NCI-H460 (cell line): Measurements from ENCODE around the gene LARP1. TPM values are rescaled to one million over a fixed set of nuclear protein-coding genes. Genes with fewer than 3 reads are reported as not detected.
"Not testable (repeated sequence)": the region's sequence is repeated elsewhere in the genome, so short reads cannot be mapped to it uniquely, and the experiment has no call there.

Experiments used
- DNase-seq: peaks from one replicate; pipeline ENCODE4 v3.0.0-alpha.2; 2016; ENCODE audit warnings: low read depth; ENCODE audit errors: extremely low read depth
- polyA plus RNA-seq: library from polyadenylated mRNA; depleted of rRNA; stranded (reverse); fragments of >200 nt; gene quantifications from 2 replicates; pipeline ENCODE4 v1.2.3, GENCODE V29; 2014; cell fraction: nucleus; rRNA removed
- total RNA-seq: library from RNA; depleted of rRNA; stranded (reverse); fragments of >200 nt; shearing (Covaris generic); gene quantifications from 2 replicates; pipeline ENCODE4 v1.2.3, GENCODE V29; 2014; rRNA removed

LARP1 gene
- total RNA-seq: 79.8 and 86.0 TPM in 2 replicates
- polyA plus RNA-seq: 98.0 and 99.8 TPM in 2 replicates

DNA sequence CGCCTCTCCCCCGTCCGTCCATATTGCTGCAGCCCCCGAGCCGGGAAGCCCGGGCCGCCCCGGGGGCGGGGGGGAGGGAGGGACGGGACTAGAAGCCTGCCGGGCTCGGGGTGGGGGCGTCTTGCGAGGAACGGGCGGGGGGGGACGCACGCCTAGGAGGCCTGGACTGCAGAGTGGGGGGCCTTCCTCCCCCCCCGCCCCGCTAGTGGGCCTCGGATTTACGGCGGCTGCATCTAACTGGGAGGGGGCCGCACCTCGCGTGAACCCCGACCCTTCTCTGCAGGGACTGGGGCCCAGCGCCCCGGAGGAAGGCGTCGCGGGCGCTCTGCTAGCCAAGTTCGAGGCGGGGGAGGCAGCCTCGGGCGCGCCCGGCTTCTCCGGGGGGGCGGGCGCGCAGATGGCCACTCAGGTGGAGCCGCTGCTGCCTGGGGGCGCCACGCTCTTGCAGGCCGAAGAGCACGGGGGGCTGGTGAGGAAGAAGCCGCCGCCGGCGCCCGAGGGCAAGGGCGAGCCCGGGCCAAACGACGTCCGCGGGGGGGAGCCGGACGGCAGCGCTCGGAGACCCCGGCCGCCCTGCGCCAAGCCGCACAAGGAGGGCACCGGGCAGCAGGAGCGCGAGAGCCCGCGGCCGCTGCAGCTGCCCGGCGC lies at the start of gene LARP1:
Gene LARP1, plus strand, starts transcription at position 17 of the 648 bp plus-strand sequence. Its CDS starts 381 bp downstream, at position 398.
- DNase-seq: no peak

DNA sequence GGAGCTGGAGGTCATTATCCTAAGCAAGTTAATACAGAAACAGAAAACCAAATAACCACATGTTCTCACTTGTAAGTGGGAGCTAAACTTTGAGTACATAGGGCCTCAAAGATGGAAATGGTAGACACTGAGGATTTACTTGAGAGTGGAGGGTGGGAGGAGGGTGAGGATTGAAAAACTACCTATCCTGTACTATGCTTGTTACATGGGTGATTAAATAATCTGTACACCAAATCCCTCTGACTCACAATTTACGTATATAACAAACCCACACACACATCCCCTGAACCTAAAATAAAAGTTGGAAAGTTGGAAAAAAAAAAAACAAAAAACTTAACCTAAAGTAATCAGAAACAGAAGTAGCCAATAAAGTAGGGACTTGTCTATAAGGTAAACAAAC lies 48.8 kb upstream of the LARP1 start:
- no peak for DNase-seq

DNA sequence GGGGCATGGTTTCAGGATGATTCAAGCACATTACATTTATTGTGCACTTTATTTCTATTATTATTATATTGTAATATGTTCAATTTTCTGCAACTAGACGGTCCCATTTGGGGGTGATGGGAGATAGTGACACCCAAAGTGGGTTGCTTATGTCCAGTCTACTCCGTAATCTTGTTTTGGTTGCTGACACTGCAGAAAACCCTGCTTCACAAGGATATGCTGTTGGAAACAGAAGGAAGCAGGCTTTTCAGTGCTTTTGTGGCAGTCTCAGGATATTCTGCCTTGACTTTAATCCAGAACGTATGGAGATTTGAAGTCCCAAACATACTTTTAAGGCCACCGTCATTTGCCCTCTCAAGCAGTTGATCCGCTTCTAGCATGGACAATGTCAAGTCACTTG lies 47.5 kb upstream of the LARP1 start:
- DNase-seq: no peak

DNA sequence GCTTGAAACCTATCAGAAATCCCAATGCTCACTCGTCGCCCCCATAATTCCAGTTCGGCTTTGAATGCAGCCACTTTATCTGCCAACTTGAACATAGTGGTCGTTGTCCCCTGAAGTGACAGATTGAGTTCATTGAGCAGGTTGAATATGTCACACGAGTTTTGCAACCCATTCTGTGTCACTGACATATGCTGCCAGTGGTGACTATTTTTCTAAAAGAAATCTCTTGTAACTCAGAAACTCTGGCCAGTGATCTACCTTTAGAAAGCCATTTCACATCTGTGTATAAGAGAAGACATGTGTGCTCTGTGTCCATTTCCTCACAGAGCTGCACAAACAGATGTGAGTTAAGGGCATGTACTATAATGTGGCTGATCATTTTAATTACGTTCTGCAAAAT lies 47.0 kb upstream of the LARP1 start:
- no peak for DNase-seq

DNA sequence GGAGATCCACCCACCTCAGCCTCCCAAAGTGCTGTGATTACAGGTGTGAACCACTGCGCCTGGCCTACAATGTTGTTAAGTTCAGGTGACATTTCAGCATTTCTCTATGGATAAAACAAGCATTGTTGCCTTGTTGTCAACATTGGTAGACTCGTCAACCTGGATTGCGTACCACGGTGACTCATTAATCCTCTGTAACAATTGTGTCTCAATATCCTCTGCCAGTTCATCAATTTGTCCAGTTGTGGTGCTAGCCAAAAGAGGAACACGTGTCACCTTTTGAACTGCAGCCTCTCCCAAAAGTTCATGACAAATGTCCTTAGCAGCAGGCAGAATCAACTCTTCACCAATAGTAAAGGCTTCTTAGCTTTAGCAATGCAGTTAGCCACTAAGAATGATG lies 46.3 kb upstream of the LARP1 start:
- DNase-seq: no peak

DNA sequence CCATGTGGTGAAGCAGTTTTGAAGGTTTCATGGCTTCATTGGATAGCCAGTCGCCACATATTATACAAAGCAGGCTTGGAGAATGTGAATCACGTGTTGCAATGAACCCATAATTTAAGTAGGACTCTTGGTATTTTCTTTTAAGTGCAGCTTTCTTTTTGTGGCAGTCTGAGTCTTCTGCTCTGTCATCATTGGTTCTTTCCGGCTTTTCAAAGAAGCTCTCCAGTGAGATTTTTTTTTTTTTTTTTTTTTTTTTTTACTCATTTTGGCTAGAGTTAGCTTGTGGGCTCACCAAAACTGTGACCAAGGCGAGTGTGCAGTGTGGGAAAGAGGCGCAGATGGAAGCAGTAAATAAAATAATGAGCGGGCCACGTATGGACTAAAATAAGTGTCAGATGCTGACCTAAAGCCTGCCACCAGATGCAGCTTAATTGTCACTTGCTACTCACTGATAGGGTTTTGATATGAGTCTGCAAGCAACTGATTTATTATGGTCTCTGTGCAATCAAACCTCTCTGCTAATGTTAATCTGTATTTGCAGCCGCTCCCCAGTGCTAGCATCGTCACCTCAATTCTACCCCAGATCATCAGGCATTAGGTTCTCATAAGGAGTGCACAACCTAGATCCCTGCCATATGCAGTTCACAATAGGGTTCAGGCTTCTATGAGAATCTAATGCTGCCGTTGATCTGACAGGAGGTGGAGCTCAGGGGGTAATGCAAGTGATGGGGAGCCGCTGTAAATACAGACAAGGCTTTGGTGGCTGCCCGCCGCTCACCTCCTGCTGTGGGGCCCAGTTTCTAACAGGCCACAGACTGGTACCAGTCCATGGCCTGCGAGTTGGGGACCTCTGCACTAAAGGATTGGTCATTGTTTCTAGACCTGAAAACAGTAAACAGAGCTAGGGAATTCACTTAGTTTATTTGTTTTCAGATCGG lies 45.5 kb upstream of the LARP1 start:
- no peak for DNase-seq

DNA sequence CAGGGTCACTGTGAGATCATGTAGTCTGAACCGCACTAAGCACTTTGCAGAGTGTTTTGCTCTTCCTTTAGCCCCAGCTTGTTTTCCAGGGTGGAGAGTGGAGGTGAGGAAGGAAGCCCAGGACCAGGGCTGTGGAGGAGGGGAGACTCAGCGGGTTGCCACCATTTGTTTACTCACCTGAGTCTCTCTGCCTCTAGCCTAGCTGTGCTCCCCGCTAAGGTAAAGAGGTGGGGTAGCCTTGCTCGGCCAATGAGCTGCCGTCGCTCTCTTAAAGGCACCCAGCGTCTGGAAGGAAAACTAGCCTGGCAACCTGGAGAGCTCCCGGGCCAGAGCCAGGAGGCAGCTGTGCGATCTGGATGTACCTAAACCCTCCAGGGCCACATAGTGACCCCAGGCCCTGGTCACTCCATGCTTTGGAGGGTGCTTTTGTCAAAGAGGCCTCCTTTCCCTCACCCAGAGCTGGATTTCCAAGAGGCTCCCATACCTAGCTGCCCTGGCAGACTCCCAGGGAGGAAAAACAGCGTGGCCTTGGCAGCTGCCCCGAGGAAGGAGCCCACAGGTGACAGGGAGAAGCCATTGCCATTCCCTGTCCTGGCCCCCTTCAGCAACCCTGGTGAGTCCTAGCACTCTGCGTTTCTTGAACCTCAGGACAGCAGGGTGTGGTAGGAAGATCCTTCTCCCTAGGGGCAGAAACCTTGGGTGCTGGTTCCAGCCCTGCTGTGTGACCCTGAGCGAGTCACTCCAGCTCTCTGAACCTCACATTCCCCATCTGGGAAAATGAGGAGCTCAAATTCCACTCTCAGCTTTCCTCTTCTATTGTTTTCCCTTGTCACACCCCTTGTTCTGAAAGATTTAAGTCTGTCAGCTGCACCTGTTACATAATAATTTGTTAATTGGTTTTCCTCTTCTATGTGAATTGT lies 42.4 kb upstream of the LARP1 start:
- no peak for DNase-seq

DNA sequence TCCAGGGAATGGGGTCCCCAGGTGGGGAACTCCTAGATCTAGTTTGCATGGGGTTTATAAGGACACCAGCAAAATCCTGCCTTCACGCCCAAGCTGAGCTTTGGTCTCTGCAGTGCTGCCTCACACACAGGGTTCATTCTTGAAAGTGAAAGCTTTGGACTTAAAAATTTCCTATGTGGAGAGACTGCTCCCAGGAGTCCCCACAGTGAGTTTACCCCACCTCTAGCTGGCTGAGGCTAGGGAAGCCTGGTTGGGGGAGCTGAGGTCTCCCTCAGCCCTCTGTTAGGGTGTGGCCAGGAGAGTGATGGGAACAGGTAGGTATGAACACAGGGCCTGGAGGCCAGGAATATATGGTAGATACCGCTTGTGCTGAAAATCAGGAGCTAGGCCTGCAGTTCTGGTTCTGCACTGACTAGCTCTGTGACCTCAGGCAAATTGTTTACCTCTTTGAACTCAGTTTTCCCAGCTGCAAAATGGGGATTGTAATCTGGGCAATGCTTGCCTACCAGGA lies 41.5 kb upstream of the LARP1 start:
- no peak for DNase-seq

DNA sequence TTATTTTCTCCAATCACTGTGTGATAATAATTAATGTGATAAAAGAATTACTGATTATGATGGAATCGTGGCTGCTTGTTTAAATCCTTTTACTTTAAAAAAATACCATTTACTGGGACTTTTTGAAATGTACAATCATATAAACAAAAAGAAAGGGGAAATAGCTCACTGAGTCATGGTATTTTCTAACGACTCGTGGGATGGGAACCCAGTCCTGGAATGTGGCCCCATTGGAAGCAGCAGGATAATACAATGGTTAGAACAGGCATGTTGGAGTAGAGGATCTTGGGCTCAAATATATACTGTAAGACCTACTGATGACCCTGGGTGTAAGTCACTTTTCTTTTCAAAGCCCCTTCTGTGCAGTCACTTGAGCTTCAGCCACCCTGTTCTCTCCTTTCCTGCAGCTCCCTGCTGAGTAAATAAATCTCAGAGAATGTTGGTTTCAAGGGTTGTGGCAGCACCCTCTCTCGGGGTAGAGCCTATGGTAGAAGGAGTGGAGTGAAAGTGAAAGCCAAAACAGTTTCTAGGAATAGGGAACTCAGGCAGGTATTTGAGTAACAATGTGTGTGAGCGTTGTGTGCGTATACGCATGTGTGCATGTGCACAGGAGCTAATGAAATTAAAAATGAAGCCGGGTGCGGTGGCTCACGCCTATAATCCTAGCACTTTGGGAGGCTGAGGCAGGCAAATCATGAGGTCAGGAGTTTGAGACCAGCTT lies 40.8 kb upstream of the LARP1 start:
- DNase-seq: no peak

DNA sequence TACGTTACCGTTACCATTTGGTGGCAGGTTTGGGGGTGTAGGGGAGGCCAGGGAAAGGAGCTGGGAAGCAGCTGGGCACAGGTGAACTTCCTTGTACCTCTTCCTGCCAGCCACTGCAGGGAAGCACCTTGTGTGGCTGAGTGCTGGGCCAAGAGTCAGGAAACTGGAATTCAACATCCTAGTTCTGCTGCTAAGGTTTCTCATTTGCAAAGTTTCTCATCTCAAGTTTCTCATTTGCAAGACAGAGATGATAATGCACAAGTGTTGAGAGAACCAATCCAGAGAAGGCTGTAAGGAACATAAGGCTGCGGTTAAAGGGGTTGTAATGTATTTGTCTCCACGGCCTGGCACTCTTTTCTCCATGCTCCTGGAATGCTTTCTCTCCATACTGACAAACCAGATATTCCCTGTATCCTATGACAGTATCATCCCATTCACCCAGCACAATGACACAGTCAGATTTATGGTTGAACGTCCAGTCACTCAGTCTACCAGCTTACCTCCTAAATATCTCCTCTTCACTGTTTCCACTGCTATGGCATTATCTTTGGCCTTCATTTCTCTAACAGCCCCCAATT lies 33.6 kb upstream of the LARP1 start:
- no peak for DNase-seq

DNA sequence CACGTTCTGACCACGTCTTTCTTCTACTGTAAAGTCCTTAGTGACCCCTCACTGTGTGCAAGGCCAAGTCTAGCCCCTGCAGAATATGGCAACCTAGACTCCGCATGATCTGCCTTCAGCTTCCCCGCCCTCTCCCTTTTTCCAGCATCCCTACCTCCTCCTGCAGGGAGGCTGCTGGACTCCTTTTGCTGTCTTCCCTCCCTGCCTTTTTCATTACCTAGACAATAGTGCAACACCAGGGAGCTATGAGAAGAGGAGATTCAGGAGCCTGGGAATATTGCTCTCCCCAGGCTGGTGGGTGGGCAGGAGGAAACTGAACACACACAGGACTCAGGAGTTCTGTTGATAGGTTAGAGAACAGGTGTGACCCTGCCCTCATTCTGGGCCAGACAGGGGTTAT lies 33.1 kb upstream of the LARP1 start:
- no peak for DNase-seq

DNA sequence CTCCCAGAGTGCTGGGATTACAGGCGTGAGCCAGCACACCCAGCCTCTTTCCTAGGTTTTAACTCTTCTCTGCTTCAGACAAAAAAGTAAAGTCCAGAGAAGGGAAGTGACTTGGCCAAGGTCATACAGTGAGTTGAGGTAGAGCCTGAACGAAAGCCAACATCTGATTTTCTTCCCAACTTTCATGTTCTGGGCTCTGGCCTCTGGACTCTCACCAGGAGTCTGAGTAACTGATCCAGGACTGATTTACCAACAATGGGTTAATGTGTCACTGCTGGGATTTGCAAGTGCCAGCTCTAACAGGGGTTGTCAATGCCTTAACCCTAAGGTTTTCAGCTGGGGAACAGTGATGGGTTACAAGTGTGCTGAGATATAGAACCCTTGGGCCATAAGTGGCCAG lies 32.2 kb upstream of the LARP1 start:
- DNase-seq: no peak

DNA sequence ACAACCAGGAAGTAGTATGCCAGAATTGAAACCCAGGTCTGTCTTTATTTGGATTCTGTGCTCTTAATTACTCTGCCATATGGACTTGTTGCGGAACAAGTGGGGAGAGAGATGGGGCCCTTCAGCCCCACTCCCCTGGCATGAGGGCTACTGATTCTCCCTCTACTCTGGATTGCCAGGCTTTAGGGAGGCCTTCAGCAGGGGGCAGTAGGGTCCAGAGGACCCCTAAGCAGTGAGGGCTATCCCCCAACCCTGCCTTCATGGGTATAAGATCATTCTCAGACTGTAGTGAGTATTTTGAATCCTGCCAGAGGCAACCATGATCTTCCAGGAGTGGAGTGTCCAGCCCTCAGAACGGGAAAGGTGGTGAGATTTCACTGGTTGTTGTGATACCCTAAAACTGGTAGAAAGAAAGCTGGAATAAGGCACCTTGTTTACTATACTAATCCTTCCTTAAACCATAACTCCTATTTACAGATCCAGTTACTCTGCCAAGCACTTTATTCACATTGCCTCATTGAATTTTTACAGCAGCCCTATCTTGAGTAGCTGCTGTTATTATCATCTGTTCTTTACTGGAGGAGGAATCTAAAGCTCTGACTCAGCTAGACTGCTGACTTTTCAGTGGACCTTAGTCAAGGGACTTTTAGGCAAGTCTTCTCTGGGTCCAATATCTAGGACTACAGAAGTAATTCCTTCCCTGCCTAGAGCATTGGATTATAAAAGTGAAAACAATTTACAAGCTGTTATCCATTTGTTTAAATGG lies 31.3 kb upstream of the LARP1 start:
- DNase-seq: no peak

DNA sequence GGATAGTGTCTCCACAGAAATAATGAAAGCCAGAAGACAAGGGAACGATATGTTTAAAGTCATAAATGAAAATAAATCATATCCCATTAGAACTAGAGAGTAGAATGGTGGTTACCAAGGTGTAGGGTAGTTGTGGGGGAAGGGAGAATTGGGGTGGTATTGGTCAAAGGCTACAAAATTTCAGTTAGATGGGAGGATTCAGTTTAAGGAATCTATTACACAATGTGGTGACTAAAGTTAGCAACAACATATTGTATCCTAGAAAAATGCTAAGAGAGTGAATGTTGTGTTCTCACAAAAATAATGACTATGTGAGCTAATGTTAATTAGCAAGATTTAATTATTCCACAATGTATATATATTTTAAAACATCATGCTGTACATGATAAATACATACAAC lies 27.8 kb upstream of the LARP1 start:
- DNase-seq: no peak

DNA sequence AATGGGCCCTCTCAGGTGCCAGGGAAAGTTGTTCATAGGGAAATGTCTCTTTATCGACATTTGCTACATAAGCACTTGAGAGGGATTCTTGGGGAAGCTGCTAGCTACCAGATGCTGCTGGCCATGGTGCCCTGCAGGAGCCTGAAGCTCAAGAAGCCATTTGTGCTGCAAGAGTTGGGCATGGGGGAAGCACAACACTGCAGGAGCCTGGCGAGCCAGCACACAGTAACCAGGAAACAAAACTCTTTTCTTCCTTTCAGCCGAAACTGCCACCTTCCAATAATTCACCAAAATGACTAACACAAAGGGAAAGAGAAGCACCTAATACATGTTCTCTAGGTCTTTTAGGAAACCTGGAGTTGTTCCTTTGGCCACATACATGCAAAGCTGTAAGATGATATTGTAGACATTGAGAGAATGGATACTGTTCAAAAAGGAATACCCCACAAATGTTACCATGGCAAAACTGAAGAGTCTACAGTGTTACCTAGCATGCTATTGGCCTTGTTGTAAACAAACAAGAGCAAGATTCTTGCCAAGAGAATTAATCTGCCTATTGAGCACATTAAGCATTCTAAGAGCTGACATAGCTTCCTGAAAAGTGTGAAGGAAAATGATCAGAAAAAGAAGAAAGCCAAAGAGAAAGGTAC lies 26.1 kb upstream of the LARP1 start:
- no peak for DNase-seq

DNA sequence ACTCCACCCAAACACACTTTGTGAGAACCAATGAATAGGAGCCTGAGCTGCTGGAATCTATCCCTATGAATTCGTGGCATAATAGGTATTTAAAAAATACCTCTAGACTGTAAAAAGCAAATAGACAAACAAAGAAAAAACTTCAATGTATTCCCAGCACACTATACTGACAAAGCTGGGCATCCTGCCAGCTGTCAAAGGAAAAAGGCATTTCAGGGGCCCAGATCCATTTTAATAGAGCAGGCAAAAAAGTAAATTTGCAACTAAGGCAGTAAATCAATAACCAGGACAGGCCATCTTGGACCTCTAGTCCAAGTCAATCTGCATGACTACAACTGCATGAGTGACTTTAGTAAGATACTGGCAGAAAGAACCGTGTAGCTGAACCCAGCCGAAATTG lies 25.6 kb upstream of the LARP1 start:
- no peak for DNase-seq

DNA sequence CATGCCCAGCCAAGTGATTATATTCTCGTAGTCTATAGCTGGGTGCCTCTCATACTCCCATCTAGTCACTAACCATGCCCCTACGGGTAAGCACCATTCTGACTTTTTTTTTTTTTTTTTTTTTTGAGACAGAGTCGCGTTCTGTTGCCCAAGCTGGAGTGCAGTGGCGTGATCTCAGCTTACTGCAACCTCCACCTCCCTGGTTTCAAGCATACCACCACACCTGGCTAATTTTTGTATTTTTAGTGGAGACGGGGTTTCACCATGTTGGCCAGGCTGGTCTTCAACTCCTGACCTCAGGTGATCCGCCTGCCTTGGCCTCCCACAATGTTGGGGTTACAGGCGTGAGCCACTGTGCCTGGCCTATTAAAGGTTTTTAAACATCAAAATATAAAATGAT lies 24.4 kb upstream of the LARP1 start:
- not testable (repeated sequence) for DNase-seq

DNA sequence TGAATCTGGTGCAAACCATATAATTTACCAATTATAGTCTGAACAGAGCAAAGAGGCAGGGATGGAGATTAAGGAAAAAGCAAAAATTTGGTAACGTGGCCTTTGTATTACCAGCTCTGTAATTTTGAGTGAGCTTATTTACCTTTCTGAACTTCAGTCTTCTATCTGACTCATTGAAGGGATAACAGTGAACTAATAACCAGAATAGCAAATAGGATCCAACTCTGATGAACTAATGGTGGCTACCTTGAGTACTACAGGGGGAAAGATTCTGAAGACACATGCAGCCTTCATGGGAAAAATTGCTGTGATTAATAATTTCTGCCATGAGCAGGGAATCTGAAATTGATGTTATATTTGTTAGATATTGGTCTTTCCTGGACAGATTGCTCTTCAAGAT lies 23.0 kb upstream of the LARP1 start:
- DNase-seq: no peak
